Measurements from ENCODE around the gene MST1.
A peak's percentile ranks its signal among the peaks of the same experiment; 100 is the strongest.

Gene MST1

GRCh38 chr3:49689046-49689907, at the start of gene MST1, which contains the start of gene RNF123:
Gene MST1, minus strand, starts transcription at chr3:49689474. Its CDS starts 783 bp downstream, at chr3:49688691.
Gene RNF123, plus strand, starts transcription at chr3:49689557. Its CDS starts 1,609 bp downstream, at chr3:49691166.
- peak; percentile 87 for DNase-seq

GRCh38 chr3:49738067-49738713, 48.9 kb upstream of the MST1 start:
- no peak for DNase-seq

GRCh38 chr3:49734752-49735151, 45.5 kb upstream of the MST1 start:
- no peak for DNase-seq

- DNase-seq: no peak
Observed at GRCh38 chr3:49733551-49733950, 44.3 kb upstream of the MST1 start.

- no peak for DNase-seq
Observed at GRCh38 chr3:49732597-49732996, 43.3 kb upstream of the MST1 start.

- peak; percentile 61 for DNase-seq
Observed at GRCh38 chr3:49729966-49730609, 40.8 kb upstream of the MST1 start.

- no peak for DNase-seq
Observed at GRCh38 chr3:49727924-49728361, 38.7 kb upstream of the MST1 start.

- DNase-seq: no peak
Observed at GRCh38 chr3:49727154-49727923, 38.1 kb upstream of the MST1 start.

- DNase-seq: no peak
Observed at GRCh38 chr3:49725906-49726681, 36.8 kb upstream of the MST1 start.

- no peak for DNase-seq
Observed at GRCh38 chr3:49724586-49724985, 35.3 kb upstream of the MST1 start.

- peak; percentile 96 for DNase-seq
Observed at GRCh38 chr3:49723628-49724551, 34.6 kb upstream of the MST1 start, which contains the start of gene GMPPB. Gene GMPPB, minus strand, starts transcription at chr3:49723951. Its CDS starts 225 bp downstream, at chr3:49723726.

GRCh38 chr3:49723296-49723627, 34.0 kb upstream of the MST1 start:
- DNase-seq: peak; percentile 62

- no peak for DNase-seq
Observed at GRCh38 chr3:49722896-49723295, 33.6 kb upstream of the MST1 start.

GRCh38 chr3:49721896-49722781, 32.9 kb upstream of the MST1 start:
- DNase-seq: no peak

GRCh38 chr3:49721596-49721895, 32.3 kb upstream of the MST1 start:
- DNase-seq: no peak

- DNase-seq: no peak
Observed at GRCh38 chr3:49720855-49721595, 31.8 kb upstream of the MST1 start.

GRCh38 chr3:49719214-49719884, 30.1 kb upstream of the MST1 start, which contains the start of gene AMIGO3:
Gene AMIGO3, minus strand, starts transcription at chr3:49719684. Its CDS starts 219 bp downstream, at chr3:49719465.
- DNase-seq: peak; percentile 96

GRCh38 chr3:49718858-49719213, 29.6 kb upstream of the MST1 start:
- peak; percentile 27 for DNase-seq
